ENCODE results near the gene ITPA.

The ITPA gene

GRCh38 chr20:3195590-3196237 is 13.6 kb upstream of the ITPA start:
- DNase-seq (ENCODE audit: low read depth): no peak
- TF ChIP-seq, protein P1, sequence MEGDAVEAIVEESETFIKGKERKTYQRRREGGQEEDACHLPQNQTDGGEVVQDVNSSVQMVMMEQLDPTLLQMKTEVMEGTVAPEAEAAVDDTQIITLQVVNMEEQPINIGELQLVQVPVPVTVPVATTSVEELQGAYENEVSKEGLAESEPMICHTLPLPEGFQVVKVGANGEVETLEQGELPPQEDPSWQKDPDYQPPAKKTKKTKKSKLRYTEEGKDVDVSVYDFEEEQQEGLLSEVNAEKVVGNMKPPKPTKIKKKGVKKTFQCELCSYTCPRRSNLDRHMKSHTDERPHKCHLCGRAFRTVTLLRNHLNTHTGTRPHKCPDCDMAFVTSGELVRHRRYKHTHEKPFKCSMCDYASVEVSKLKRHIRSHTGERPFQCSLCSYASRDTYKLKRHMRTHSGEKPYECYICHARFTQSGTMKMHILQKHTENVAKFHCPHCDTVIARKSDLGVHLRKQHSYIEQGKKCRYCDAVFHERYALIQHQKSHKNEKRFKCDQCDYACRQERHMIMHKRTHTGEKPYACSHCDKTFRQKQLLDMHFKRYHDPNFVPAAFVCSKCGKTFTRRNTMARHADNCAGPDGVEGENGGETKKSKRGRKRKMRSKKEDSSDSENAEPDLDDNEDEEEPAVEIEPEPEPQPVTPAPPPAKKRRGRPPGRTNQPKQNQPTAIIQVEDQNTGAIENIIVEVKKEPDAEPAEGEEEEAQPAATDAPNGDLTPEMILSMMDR (IDR thresholded peaks at IDR 0.05; ENCODE audit: insufficient read depth, low read depth, low read length, missing control alignments): no peak

DNA sequence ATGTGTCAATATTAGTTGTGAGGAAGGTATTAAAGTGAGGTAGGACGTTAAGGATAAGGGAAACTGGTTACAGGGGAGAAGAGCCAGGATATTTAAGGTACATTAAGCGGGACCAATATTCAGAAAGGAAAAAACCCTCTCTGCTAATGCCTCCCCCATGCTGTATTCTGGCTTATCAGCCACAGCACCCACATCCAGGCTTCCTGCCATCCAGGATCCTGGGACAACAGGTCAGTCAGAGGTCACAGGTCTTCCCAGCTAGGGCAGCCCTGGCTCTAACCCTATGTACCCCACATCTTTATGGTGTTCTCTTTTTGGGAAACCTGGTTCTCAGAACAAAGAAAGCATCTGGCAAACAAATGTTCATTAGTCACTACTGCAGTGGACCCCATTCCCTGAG is 10.1 kb upstream of the ITPA start:
- DNase-seq (ENCODE audit: low read depth): no peak
- no peak overlapping the region for H3K4me3 ChIP-seq (ENCODE audit: low read depth, low read length)
- TF ChIP-seq, protein P1 (IDR thresholded peaks at IDR 0.05; ENCODE audit: insufficient read depth, low read depth, low read length, missing control alignments): no peak

More at GRCh38 chr20:3195590-3196237, 13.6 kb upstream of the ITPA start:
- H3K4me3 ChIP-seq (ENCODE audit: low read depth, low read length): no peak overlapping the region

DNA sequence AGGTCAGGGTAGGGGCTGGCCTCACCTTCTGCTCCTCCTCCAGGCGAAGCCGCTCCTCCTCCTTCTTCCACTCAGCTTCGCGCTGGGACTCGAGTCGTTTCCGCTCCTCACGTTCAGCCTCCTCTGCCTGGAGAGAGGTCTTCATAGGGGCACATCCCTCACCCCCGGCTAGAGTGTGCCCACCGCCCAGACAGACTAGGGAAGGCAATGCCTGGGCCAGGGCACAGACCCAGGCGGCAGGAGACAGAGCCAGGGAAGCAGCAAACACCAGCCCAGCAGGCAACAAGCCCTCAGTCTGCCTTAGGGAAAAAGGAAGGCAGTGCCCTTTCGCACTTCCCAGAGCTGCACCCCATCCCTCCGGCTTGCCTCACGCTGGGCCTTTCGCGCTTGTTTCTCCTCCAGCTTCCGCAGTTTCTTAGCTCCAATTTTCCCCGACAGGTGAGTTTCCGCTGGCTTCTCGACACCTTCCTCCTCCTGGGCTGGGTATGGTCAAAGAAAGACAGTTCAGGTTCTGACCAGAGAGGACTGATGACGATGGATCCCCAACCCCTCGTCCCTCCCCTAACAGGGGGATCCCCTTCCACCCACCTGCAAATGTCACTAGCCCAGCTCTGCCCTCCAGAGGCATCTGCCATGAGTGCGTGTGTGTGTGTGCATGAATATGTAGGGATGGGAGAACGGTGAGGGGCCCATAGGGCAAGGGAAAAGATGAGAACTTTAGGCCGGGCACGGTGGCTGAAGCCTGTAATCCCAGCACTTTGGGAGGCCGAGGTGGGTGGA is 9.1 kb upstream of the ITPA start:
- H3K4me3 ChIP-seq (ENCODE audit: low read depth, low read length): no peak overlapping the region
- TF ChIP-seq, protein P1 (IDR thresholded peaks at IDR 0.05; ENCODE audit: insufficient read depth, low read depth, low read length, missing control alignments): no peak
- no peak for DNase-seq (ENCODE audit: low read depth)

GRCh38 chr20:3202965-3203314 is 6.4 kb upstream of the ITPA start:
- TF ChIP-seq, protein P1 (IDR thresholded peaks at IDR 0.05; ENCODE audit: insufficient read depth, low read depth, low read length, missing control alignments): no peak
- H3K4me3 ChIP-seq (ENCODE audit: low read depth, low read length): peak overlapping the region; percentile 73
- DNase-seq (ENCODE audit: low read depth): no peak

- TF ChIP-seq, protein P1 (IDR thresholded peaks at IDR 0.05; ENCODE audit: insufficient read depth, low read depth, low read length, missing control alignments): no peak
- peak; percentile 52 for DNase-seq (ENCODE audit: low read depth)
- H3K4me3 ChIP-seq (ENCODE audit: low read depth, low read length): peak overlapping the region; percentile 73
These were observed 5.8 kb upstream of the ITPA start for GRCh38 chr20:3203315-3204123.

DNA sequence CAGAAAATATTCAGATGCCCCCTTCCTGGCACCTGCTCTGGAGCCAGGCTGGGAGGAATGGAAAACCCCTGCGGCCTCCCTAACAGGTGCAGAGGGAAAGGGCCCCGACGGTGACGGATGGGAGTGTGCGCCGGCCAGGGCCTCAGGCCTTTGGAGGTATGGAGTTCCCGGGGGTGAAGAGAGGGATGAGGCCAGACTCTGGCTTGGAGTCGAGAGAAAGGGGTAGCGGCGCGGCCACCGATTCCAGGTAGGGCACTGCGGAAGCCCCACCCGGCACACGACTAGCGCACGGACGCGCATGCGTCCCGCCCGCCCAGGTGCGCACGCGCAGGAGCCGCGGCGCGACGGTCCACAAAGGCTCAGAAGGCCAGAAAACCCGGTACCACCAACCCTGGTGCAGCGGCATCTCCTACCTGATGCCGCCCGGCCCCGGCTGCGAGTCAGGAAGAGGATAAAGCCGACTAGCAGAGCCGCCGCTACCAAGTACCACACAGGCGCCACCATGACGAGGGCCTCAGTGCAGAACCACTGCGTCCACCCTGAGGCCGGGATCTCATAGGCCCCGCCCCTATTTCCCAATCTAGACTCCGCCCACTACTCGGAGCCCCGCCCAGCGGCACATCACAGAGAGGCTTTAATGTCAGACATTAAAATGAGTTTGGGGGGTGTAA is 5.0 kb upstream of the ITPA start, which contains the start of gene DDRGK1:
TSS of gene DDRGK1 (minus strand) at position 559 of the 671 bp plus-strand sequence. CDS start at position 504, 55 bp downstream.
- DNase-seq (ENCODE audit: low read depth): peak; percentile 89
- peak within 1 kb of the TSS; percentile 73 for H3K4me3 ChIP-seq (ENCODE audit: low read depth, low read length)
- TF ChIP-seq, protein P1 (IDR thresholded peaks at IDR 0.05; ENCODE audit: insufficient read depth, low read depth, low read length, missing control alignments): no peak
